ENCODE measurements around the gene NRL.

The NRL gene

DNA sequence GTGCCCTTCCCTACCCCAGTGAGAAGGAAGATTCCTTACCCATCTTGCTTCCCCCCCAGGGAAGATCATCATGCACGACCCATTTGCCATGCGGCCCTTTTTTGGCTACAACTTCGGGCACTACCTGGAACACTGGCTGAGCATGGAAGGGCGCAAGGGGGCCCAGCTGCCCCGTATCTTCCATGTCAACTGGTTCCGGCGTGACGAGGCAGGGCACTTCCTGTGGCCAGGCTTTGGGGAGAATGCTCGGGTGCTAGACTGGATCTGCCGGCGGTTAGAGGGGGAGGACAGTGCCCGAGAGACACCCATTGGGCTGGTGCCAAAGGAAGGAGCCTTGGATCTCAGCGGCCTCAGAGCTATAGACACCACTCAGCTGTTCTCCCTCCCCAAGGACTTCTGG lies 11.3 kb downstream of the NRL start:
- TF ChIP-seq, protein P1, sequence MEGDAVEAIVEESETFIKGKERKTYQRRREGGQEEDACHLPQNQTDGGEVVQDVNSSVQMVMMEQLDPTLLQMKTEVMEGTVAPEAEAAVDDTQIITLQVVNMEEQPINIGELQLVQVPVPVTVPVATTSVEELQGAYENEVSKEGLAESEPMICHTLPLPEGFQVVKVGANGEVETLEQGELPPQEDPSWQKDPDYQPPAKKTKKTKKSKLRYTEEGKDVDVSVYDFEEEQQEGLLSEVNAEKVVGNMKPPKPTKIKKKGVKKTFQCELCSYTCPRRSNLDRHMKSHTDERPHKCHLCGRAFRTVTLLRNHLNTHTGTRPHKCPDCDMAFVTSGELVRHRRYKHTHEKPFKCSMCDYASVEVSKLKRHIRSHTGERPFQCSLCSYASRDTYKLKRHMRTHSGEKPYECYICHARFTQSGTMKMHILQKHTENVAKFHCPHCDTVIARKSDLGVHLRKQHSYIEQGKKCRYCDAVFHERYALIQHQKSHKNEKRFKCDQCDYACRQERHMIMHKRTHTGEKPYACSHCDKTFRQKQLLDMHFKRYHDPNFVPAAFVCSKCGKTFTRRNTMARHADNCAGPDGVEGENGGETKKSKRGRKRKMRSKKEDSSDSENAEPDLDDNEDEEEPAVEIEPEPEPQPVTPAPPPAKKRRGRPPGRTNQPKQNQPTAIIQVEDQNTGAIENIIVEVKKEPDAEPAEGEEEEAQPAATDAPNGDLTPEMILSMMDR (conservative IDR thresholded peaks at IDR 0.05; ENCODE audit: low read depth), result no peak
- H3K27ac ChIP-seq, result peak overlapping the region; percentile 2; the same call in 1 of the 2 replicates
- POLR2A ChIA-PET (ENCODE audit: low non-redundant PET), result no interaction called here
- DNase-seq (ENCODE audit: low spot score), result no peak
- CTCF ChIA-PET, result no interaction called here

GRCh38 chr14:24102357-24103048 lies 12.2 kb downstream of the NRL start:
- no peak for DNase-seq (ENCODE audit: low spot score)
- ChIA-PET CTCF (no interaction called here), POLR2A (ENCODE audit: low non-redundant PET) (interaction anchor here (0.6 kb wide), 1 partner anchor 20 kb away, joined by 3 read pairs; no protein-coding TSS in a partner anchor)
- TF ChIP-seq, protein P1 (conservative IDR thresholded peaks at IDR 0.05; ENCODE audit: low read depth), result no peak
- no peak overlapping the region for H3K27ac ChIP-seq

DNA sequence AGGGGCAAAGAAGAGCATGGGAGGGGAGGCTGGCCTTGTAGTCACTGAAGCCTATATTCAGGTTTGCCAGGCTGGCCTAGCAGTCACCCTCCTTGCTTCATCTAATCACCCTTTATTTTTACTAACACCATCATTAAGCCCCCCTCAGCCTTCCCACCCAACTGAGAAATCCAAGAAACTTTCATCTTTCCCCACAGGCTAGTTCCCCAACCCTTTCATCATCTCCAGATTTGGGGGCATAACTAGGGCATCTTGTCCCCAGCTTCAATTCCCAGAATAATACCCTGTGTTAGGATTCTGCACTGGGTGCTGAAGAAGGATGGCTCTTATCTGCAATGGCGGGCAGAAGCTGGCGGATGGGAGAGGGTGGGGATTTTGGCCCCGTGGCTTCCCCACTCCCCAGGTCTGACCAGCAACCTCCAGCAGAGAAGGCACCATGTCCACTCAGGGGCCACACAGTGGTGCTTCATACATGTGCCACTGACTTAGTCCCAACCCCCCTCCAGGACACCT lies 13.7 kb downstream of the NRL start:
- CTCF ChIA-PET, result interaction anchor here (0.6 kb wide), 1 partner anchor 26 kb away, joined by 3 read pairs; no protein-coding TSS in a partner anchor
- peak overlapping the region; percentile 10; the same call in 1 of the 2 replicates for H3K27ac ChIP-seq
- POLR2A ChIA-PET (ENCODE audit: low non-redundant PET), result no interaction called here
- TF ChIP-seq, protein P1 (conservative IDR thresholded peaks at IDR 0.05; ENCODE audit: low read depth), result no peak
- no peak for DNase-seq (ENCODE audit: low spot score)

DNA sequence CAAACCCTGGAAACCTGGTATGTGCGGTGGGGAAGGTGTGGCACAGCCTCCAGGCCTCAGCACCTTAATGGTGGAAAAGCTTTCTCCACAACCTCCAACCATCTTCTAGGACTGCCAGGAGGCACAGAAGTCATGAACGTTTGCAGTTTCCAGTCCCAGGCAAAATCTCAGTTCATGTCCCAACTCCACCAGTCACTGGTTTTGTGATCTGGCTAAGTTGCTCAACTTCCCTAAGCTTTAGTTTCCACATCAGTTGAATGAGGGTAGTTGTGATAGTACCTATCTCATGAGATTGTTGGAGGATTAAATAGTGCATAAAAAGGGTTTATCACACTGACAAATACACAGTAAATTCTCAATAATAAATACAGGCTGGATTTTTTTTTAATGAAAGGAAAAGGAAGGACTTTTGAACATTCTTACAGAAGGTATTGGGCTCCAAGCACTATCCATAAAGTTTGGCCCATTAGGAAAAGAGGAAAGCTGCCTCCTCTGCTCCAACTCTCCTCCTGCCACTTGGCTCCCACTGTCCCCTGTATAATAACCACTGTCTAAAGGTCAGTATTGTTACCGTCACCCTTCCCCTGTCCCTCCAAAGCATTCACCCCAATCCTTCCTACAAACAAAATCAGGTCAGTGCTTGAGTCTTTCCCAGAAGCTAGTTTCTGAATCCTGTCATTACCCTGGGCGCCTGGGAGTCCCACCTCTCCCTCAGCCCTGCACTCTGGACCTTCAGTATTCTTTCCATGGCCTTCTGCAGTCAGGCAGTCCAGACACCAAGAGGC lies 14.4 kb downstream of the NRL start:
- CTCF ChIA-PET, result interaction anchor here (0.6 to 1.4 kb wide), 3 partner anchors 8 to 626 kb away, joined by 3 to 5 read pairs (median 3); no protein-coding TSS in a partner anchor
- no peak for DNase-seq (ENCODE audit: low spot score)
- peak overlapping the region; percentile 26; the same call in 1 of the 2 replicates for H3K27ac ChIP-seq
- POLR2A ChIA-PET (ENCODE audit: low non-redundant PET), result no interaction called here
- TF ChIP-seq, protein P1 (conservative IDR thresholded peaks at IDR 0.05; ENCODE audit: low read depth), result no peak

- TF ChIP-seq, protein P1 (conservative IDR thresholded peaks at IDR 0.05; ENCODE audit: low read depth), result no peak
- ChIA-PET CTCF (interaction anchor here (1.4 kb wide), 1 partner anchor 10 kb away, joined by 5 read pairs; no protein-coding TSS in a partner anchor), POLR2A (ENCODE audit: low non-redundant PET) (no interaction called here)
- no peak for DNase-seq (ENCODE audit: low spot score)
- peak overlapping the region; percentile 6; the same call in 1 of the 2 replicates for H3K27ac ChIP-seq
These were observed 15.6 kb downstream of the NRL start for GRCh38 chr14:24098927-24099813.
